Fibroblast of mammary gland (primary cell): ENCODE data around the gene MYO18B.

ENCODE experiments used
- DNase-seq: peaks from one replicate; pipeline ENCODE4 v3.0.0-alpha.2; 2010; ENCODE audit warnings: low read depth
- H3K4me3 ChIP-seq: 2 replicates; pipeline ENCODE4 v1.5.1; 2011; ENCODE audit warnings: low read depth, mild to moderate bottlenecking, low read length, moderate library complexity; ENCODE audit not compliant: control insufficient read depth
- TF ChIP-seq, protein P1 (sequence below): conservative IDR thresholded peaks from 2 replicates; pipeline ENCODE4 v1.5.1; 2011; ENCODE audit warnings: low read depth, low read length, inconsistent platforms; ENCODE audit not compliant: control insufficient read depth, insufficient read depth

The MYO18B gene

GRCh38 chr22:25712661-25713400, 29.2 kb upstream of the MYO18B start:
- no peak for DNase-seq
- TF ChIP-seq, protein P1, sequence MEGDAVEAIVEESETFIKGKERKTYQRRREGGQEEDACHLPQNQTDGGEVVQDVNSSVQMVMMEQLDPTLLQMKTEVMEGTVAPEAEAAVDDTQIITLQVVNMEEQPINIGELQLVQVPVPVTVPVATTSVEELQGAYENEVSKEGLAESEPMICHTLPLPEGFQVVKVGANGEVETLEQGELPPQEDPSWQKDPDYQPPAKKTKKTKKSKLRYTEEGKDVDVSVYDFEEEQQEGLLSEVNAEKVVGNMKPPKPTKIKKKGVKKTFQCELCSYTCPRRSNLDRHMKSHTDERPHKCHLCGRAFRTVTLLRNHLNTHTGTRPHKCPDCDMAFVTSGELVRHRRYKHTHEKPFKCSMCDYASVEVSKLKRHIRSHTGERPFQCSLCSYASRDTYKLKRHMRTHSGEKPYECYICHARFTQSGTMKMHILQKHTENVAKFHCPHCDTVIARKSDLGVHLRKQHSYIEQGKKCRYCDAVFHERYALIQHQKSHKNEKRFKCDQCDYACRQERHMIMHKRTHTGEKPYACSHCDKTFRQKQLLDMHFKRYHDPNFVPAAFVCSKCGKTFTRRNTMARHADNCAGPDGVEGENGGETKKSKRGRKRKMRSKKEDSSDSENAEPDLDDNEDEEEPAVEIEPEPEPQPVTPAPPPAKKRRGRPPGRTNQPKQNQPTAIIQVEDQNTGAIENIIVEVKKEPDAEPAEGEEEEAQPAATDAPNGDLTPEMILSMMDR: no peak
- no peak overlapping the region for H3K4me3 ChIP-seq

GRCh38 chr22:25714070-25714469, 27.9 kb upstream of the MYO18B start:
- no peak for DNase-seq
- TF ChIP-seq, protein P1: no peak
- H3K4me3 ChIP-seq: no peak overlapping the region

DNA sequence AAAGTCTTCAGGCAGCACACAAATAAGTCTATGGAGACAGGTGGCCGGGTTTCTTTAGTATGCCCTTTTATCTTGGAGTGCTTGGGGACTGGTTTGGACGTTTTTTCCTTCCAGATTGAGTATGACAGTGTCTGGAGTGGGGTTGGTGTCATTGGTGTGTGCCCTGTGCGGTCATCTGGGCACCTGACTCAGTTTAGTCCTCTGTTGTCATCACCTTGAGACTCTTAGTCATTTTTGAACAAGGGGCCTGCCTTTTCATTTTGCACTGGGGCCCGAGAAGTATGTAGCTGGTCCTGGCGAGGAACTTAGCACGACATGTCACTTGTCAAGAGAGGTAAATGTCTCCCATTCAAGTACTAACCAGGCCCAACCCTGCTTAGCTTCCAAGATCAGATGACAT, 27.2 kb upstream of the MYO18B start:
- TF ChIP-seq, protein P1: no peak
- no peak overlapping the region for H3K4me3 ChIP-seq
- no peak for DNase-seq

DNA sequence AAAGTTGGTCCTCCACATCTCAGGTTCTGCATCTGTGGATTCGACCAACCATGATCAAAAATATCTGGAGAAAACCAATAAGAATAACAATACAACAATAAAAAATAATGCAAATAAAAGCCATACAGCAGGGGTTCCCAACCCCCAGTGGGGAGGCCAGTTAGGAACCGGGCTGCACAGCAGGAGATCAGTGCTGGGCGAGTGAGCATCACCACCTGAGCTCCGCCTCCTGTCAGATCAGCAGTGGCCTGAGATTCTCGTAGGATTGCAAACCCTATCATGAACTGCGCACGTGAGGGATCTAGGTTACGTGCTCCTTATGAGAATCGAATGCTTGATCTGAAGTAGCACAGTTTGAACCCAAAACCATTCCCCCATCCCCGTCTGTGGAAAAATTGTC, 25.4 kb upstream of the MYO18B start:
- no peak for DNase-seq
- TF ChIP-seq, protein P1: no peak
- no peak overlapping the region for H3K4me3 ChIP-seq

GRCh38 chr22:25718135-25718840, 23.7 kb upstream of the MYO18B start:
- no peak overlapping the region for H3K4me3 ChIP-seq
- TF ChIP-seq, protein P1: no peak
- DNase-seq: no peak

- DNase-seq: no peak
- H3K4me3 ChIP-seq: no peak overlapping the region
- TF ChIP-seq, protein P1: no peak
These were observed 19.8 kb upstream of the MYO18B start for GRCh38 chr22:25722223-25722622.
